Uterus (tissue), 2 donors: ENCODE data around the gene TSPAN13.

Source experiments
- CTCF ChIP-seq, 4 experiments: fragments of 200-600 bp in 2 of 4; fragments of 450-650 bp in 2 of 4; sonication (generic) in 2 of 4; IDR thresholded peaks; one replicate each; pipeline ENCODE4 v1.5.1; 2016 to 2019; ENCODE audit warnings: antibody characterized with exemption in 4 of 4, mild to moderate bottlenecking in 2 of 4, moderate library complexity in 1 of 4
- POLR2A ChIP-seq, 2 donors: fragments of 450-650 bp; IDR thresholded peaks; one replicate each; pipeline ENCODE4 v1.6.1; 2016; ENCODE audit warnings: antibody characterized with exemption in 2 of 2, mild to moderate bottlenecking in 1 of 2, moderate library complexity in 1 of 2

GRCh38 chr7:16744518-16745250 is 8.9 kb upstream of the TSPAN13 start:
- no peak for TF ChIP-seq CTCF (IDR thresholded peaks at IDR 0.05)
- no peak for TF ChIP-seq POLR2A (IDR thresholded peaks at IDR 0.05)
